NB4 (cell line): ENCODE results near the gene KLHDC8A.
"Not testable (repeated sequence)": the region's sequence is repeated elsewhere in the genome, so short reads cannot be mapped to it uniquely, and the experiment has no call there.

Source experiments
- DNase-seq: peaks from one replicate; pipeline ENCODE4 v3.0.0; 2010; ENCODE audit warnings: low read depth
- H3K4me3 ChIP-seq: one replicate; pipeline ENCODE4 v1.5.1; 2011; ENCODE audit warnings: mild to moderate bottlenecking, low read depth, low read length, moderate library complexity
- CTCF ChIP-seq: IDR thresholded peaks from one replicate; pipeline ENCODE4 v1.5.1; 2012; ENCODE audit warnings: low read depth, low read length
- MYC ChIP-seq: IDR thresholded peaks from 2 replicates; pipeline ENCODE4 v1.6.1; 2011; ENCODE audit warnings: low read depth, low read length
- POLR2A ChIP-seq: IDR thresholded peaks from 2 replicates; pipeline ENCODE4 v1.6.1; 2011; ENCODE audit warnings: mild to moderate bottlenecking; ENCODE audit not compliant: insufficient read length; ENCODE audit errors: extremely low read depth
- TF ChIP-seq, protein P1 (sequence below): IDR thresholded peaks from 2 replicates; pipeline ENCODE4 v1.6.1; 2011; ENCODE audit warnings: low read depth, low read length

KLHDC8A gene, protein sequence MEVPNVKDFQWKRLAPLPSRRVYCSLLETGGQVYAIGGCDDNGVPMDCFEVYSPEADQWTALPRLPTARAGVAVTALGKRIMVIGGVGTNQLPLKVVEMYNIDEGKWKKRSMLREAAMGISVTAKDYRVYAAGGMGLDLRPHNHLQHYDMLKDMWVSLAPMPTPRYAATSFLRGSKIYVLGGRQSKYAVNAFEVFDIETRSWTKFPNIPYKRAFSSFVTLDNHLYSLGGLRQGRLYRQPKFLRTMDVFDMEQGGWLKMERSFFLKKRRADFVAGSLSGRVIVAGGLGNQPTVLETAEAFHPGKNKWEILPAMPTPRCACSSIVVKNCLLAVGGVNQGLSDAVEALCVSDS

GRCh38 chr1:205356440-205357139 lies at the start of gene KLHDC8A:
Gene KLHDC8A, minus strand, starts transcription at chr1:205356922. Its CDS starts 13,318 bp downstream, at chr1:205343604.
- TF ChIP-seq, protein P1, sequence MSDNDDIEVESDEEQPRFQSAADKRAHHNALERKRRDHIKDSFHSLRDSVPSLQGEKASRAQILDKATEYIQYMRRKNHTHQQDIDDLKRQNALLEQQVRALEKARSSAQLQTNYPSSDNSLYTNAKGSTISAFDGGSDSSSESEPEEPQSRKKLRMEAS = no peak
- TF ChIP-seq CTCF = no peak
- no peak for TF ChIP-seq POLR2A
- no peak for TF ChIP-seq MYC
- no peak within 1 kb of the TSS for H3K4me3 ChIP-seq
- no peak for DNase-seq

DNA sequence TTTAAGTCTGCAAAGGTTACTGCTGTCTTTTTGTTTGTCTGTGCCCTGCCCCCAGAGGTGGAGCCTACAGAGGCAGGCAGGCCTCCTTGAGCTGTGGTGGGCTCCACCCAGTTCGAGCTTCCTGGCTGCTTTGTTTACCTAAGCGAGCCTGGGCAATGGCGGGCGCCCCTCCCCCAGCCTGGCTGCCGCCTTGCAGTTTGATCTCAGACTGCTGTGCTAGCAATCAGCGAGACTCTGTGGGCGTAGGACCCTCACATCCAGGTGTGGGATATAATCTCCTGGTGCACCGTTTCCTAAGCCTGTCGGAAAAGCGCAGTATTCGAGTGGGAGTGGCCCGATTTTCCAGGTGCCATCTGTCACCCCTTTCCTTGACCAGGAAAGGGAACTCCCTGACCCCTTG lies 49.5 kb upstream of the KLHDC8A start:
- not testable (repeated sequence) for H3K4me3 ChIP-seq, DNase-seq

DNA sequence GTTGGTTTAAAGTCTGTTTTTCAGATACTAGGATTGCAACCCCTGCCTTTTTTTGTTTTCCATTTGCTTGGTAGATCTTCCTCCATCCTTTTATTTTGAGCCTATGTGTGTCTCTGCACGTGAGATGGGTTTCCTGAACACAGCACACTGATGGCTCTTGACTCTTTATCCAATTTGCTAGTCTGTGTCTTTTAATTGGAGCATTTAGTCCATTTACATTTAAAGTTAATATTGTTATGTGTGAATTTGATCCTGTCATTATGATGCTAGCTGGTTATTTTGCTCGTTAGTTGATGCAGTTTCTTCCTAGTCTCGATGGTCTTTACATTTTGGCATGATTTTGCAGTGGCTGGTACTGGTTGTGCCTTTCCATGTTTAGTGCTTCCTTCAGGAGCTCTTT lies 47.8 kb upstream of the KLHDC8A start:
- DNase-seq, H3K4me3 ChIP-seq: not testable (repeated sequence)

- TF ChIP-seq CTCF (no peak), MYC (no peak), POLR2A (no peak)
- TF ChIP-seq, protein P1 = no peak
- H3K4me3 ChIP-seq = no peak overlapping the region
- DNase-seq = no peak
These were observed 41.9 kb upstream of the KLHDC8A start for GRCh38 chr1:205398586-205398985.

DNA sequence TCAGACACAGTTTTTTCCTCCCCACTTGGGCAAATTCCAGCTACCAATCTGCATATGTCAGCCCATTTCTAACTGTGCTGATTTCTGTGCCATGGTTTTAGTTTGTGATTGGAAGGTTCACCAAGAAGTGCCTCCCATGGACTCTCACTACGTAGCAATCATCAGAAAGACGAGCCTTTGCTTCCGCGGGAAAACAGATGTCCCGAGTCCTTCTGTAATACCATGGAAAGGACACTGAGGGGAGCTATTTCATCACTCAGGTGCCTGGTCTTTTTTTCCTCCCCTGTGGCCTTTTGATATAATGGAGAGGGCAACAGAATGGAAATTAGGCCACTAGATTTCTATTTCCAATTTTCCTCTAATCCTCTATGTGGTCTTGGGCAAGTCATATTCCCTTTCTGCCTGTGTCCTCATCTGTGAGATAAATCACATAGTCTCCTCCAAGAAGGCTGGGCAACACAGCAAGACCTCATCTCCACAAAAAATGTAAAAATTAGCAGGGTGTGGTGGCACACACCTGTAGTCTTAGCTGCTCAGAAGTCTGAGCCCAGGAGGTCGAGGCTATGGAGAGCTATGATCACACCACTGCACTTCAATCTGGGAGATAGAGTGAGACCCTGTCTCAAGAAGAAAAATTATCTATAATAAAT lies 40.4 kb upstream of the KLHDC8A start:
- peak; percentile 54 for DNase-seq
- H3K4me3 ChIP-seq = no peak overlapping the region
- TF ChIP-seq CTCF (peak; percentile 49), MYC (no peak)
- TF ChIP-seq, protein P1 = no peak

- no peak overlapping the region for H3K4me3 ChIP-seq
- no peak for DNase-seq
- TF ChIP-seq CTCF (no peak), POLR2A (no peak), MYC (no peak)
- TF ChIP-seq, protein P1 = no peak
These were observed 38.9 kb upstream of the KLHDC8A start for GRCh38 chr1:205395616-205396015.
